ENCODE measurements around the gene TRPM3.

Gene TRPM3

DNA sequence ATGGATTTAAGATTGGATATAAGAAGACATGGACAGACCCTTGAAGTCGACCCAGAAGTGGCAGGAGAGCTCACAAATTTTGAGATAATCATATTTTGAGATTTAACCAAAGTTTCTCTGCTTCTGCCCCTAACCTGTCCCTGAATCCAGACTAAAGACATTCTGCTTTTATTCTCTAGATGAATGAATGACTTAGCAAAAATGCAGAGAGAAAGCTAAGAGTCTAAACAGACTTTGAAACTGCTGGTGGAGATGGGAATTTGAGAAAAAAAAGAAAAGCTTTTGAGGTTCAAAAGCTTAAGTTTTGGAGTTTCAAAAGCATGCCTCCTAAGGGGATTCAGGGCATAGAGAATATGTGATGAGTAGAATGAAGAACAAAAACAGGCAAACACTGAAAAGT lies 621.8 kb downstream of the TRPM3 start:
- no peak for DNase-seq

- no peak for DNase-seq
Measured at GRCh38 chr9:70498866-70499265, 622.6 kb downstream of the TRPM3 start.

DNA sequence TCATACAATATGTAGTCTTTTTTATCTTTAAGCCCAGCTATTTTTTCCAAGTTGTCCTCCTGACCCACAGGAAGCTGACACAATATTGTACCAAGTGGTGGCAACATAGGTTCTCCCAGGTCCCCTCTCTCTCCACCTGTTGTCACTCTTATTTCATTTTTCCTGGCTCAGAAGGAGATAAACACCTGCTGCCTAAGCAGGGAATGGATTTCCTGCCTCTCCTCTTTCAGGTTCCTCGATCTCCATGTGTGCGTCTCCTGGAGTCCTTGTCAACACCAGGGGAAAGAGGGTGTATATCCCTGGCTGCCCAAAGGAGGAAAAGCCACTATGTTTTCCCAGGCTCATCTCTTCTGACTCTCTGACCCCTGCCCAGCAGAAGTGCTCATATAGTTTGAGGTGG lies 625.2 kb downstream of the TRPM3 start:
- DNase-seq = no peak

DNA sequence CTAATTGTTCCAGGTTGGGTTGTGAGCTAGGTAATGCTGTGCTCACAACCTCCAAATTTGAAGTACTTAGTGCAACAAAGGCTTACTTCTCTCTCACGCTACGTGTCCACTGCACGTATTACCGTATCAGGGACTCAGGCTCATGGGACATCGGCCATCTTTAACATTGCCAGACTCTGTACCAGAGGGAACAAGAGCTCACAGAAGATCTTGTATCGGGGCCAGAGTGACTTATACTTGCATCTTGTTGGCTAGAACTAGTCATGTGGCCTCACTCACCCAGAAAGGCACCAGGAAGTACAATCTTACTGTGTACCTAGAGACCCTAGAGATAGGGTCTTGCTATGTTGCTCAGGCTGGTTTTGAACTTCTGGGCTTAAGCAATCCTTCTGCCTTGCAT lies 625.9 kb downstream of the TRPM3 start:
- no peak for DNase-seq

DNA sequence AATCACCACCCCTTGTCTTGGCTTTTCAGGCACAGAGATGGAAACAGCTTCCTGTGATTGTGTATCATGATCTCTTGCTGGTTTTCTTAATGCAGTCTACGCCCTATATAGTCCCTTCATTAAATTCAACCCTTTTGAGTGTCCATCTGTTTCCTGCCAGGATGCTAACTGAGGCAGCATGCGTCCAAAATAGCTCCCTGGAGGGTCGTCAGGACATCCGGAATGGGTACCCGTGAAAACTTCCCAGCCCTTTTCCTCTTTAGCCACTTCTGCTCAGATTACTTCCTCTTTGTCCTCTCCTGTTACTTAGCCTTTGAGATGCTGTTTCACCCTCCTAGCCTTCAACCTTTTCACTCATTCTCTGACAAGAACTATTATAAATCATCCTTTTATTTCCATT lies 627.2 kb downstream of the TRPM3 start:
- DNase-seq = no peak

DNA sequence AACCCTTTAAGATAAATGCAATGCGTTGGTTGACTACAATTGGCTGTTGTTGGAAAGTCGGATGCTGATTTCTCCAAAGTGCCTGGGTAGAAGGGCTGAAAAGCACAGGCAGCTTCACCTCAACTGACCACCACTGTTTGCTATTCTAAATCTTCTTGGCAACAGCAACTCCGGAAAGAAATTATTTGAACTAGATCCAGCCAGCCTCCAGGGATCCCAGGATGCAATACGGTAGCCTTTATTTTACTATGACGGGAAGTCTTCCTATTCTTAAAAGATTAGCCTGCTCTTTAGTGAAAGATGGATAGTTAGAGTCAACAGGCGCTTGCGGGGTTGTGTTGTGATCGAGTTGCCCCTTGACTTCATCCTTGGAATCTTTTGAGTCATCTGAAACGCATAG lies 628.4 kb downstream of the TRPM3 start:
- DNase-seq = no peak

DNA sequence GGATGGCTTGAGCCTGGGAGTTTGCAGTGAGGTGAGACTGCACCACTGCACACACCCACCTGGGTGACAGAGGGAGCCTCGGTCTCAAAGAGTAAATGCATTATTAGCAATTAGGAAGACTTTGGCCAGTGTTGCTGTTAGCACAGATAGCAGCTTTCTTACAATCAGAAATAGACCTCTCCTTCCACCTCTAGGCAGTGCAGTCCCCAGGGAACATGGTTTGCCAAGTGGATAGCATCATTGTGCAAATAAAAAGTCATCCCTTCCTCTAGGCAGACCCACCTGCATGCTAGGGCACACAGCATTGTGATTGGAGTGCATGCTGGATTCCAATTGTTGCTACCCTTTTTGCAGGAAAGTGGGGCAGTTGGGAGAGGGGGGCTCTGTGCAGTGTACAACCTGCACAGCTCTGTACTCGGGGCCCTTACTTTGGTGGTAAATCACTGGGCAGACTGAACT lies 629.1 kb downstream of the TRPM3 start:
- no peak for DNase-seq

- DNase-seq = no peak
Measured at GRCh38 chr9:70491426-70492318, 629.7 kb downstream of the TRPM3 start.

- DNase-seq = peak; percentile 37
Measured at GRCh38 chr9:70490478-70490877, 630.9 kb downstream of the TRPM3 start.

GRCh38 chr9:70488793-70489105 lies 632.7 kb downstream of the TRPM3 start:
- DNase-seq = no peak

DNA sequence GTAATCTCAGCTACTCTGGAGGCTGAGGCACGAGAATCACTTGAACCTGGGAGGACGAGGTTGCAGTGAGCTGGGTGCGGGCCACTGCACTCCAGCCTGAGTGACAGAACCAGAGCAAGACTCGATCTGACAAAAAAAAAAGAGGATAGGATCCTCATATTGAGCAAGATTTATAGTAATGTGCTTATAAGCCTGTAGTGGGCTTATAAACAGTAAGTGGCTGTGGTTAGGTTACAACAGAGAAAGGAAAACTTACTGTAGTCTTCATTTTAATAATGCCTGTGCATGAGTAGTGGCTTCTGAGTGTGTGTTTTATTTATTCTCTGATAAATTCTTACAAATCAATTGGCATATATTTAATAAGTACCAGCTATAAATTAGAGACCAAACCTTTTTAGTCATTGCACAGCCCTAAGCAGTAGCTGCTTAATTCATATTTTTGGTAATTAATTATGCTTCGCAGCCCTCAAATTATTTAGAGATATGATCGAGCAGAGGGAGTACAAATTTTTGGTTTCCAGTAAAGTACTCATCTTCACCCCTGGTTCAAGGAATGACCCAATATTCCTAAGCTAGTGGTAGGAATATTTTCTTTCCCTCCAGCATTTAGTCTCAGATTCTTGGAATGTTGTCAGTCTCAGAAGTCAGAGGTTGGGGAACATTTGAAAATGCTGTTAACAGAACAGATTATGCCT lies 633.2 kb downstream of the TRPM3 start:
- no peak for DNase-seq

DNA sequence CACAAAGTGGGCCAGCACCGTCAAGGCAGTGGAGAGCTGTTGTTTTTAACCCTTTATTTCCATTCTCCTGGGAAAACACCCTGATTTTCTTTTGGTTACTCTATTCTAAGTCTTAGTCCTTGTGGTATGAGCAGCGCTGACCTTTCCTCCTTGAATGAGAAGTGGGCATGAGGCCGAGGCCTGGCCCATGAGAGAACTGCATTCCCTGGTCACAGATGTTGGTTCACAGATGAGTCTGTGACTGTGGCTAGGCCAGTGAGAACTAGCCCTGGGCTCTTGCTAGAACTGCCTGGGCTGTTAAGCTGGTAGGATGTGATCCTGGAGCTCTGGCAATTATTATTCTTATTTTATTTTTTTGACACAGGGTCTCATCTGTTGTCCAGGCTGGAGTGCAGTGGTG lies 635.3 kb downstream of the TRPM3 start:
- no peak for DNase-seq

- peak; percentile 97 for DNase-seq
Measured at GRCh38 chr9:70485273-70485858, 636.1 kb downstream of the TRPM3 start.

- peak; percentile 91 for DNase-seq
Measured at GRCh38 chr9:70484232-70485130, 636.9 kb downstream of the TRPM3 start.

GRCh38 chr9:70481471-70481870 lies 640.0 kb downstream of the TRPM3 start:
- no peak for DNase-seq

- no peak for DNase-seq
Measured at GRCh38 chr9:70480405-70480980, 640.9 kb downstream of the TRPM3 start.

GRCh38 chr9:70479880-70480291 lies 641.5 kb downstream of the TRPM3 start:
- no peak for DNase-seq
